Mesenchymal stem cell (in vitro differentiated cells and primary cell): ENCODE data around the gene SAFB2.

Experiments
- DNase-seq: peaks from one replicate; pipeline ENCODE4 v3.0.0-alpha.2; 2013
- H2AFZ ChIP-seq: one replicate; pipeline ENCODE4 v1.6.1; 2013; ENCODE audit warnings: low read depth, mild to moderate bottlenecking, control low read depth, inconsistent platforms, low read length, moderate library complexity
- H2AK5ac ChIP-seq: 2 replicates; pipeline ENCODE4 v1.6.1; 2013; ENCODE audit warnings: low read length, moderate library complexity, mild to moderate bottlenecking, inconsistent platforms; ENCODE audit not compliant: severe bottlenecking
- H2BK120ac ChIP-seq: one replicate; pipeline ENCODE4 v1.6.1; 2013; ENCODE audit warnings: low read depth, mild to moderate bottlenecking, inconsistent platforms, low read length, moderate library complexity
- H2BK12ac ChIP-seq, 2 experiments: one replicate each; pipeline ENCODE4 v1.6.1; 2013; ENCODE audit warnings: inconsistent platforms in 2 of 2, low read length in 2 of 2, mild to moderate bottlenecking in 2 of 2, moderate library complexity in 2 of 2, control low read depth in 1 of 2
- H2BK15ac ChIP-seq: one replicate; pipeline ENCODE4 v1.6.1; 2013; ENCODE audit warnings: mild to moderate bottlenecking, low read depth, inconsistent platforms; ENCODE audit not compliant: poor library complexity, severe bottlenecking
- H2BK5ac ChIP-seq: 2 replicates; pipeline ENCODE4 v1.6.1; 2013; ENCODE audit warnings: low read depth, mild to moderate bottlenecking, low read length, control low read depth, inconsistent platforms; ENCODE audit not compliant: poor library complexity, severe bottlenecking
- H3K14ac ChIP-seq, 2 experiments: one replicate each; pipeline ENCODE4 v1.6.1; 2013; ENCODE audit warnings: inconsistent platforms in 2 of 2, low read length in 2 of 2, control low read depth in 1 of 2, mild to moderate bottlenecking in 1 of 2, moderate library complexity in 1 of 2
- H3K18ac ChIP-seq, 2 experiments: one replicate each; pipeline ENCODE4 v1.6.1; 2013; ENCODE audit warnings: inconsistent platforms in 2 of 2, low read length in 2 of 2, control low read depth in 1 of 2, low read depth in 1 of 2, mild to moderate bottlenecking in 1 of 2
- H3K23ac ChIP-seq, 2 experiments: one replicate each; pipeline ENCODE4 v1.6.1; 2013; ENCODE audit warnings: inconsistent platforms in 2 of 2, low read length in 2 of 2, mild to moderate bottlenecking in 2 of 2, moderate library complexity in 2 of 2, control low read depth in 1 of 2
- H3K27ac ChIP-seq: 2 replicates; pipeline ENCODE4 v1.5.1; 2013; ENCODE audit warnings: mild to moderate bottlenecking, moderate library complexity, low read length, control low read depth, inconsistent platforms; ENCODE audit not compliant: poor library complexity, severe bottlenecking
- H3K27me3 ChIP-seq, 2 experiments: 2 replicates each; pipeline versions ENCODE4 v1.6.1 to v1.7.0; 2013; ENCODE audit warnings: low read length in 2 of 2, mild to moderate bottlenecking in 2 of 2, moderate library complexity in 2 of 2, control low read depth in 1 of 2, inconsistent platforms in 1 of 2; ENCODE audit not compliant: control insufficient read depth in 1 of 2, insufficient read depth in 1 of 2
- H3K36me3 ChIP-seq, 2 experiments: 2 replicates each; pipeline versions ENCODE4 v1.6.1 to v1.7.0; 2013; ENCODE audit warnings: low read length in 2 of 2, control low read depth in 1 of 2, inconsistent platforms in 1 of 2, low read depth in 1 of 2, mild to moderate bottlenecking in 1 of 2; ENCODE audit not compliant: insufficient read depth in 2 of 2, control insufficient read depth in 1 of 2
- H3K4ac ChIP-seq, 2 experiments: one replicate each; pipeline ENCODE4 v1.6.1; 2013; ENCODE audit warnings: inconsistent platforms in 2 of 2, low read length in 2 of 2, mild to moderate bottlenecking in 2 of 2, moderate library complexity in 2 of 2, control low read depth in 1 of 2, low read depth in 1 of 2
- H3K4me1 ChIP-seq: 2 replicates; pipeline ENCODE4 v1.6.1; 2013; ENCODE audit warnings: low read depth, low read length, control low read depth; ENCODE audit not compliant: control insufficient read depth, insufficient read depth
- H3K4me2 ChIP-seq: 2 replicates; pipeline ENCODE4 v1.6.1; 2013; ENCODE audit warnings: low read length, mild to moderate bottlenecking, inconsistent platforms; ENCODE audit not compliant: poor library complexity, severe bottlenecking
- H3K4me3 ChIP-seq, 2 experiments: 2 replicates each; pipeline versions ENCODE4 v1.5.1 to v1.7.0; 2013; ENCODE audit warnings: low read length in 2 of 2, mild to moderate bottlenecking in 2 of 2, control low read depth in 1 of 2, low read depth in 1 of 2; ENCODE audit not compliant: insufficient read depth in 1 of 2
- H3K79me1 ChIP-seq: replicated peaks from 2 replicates; pipeline ENCODE4 v1.6.1; 2013; ENCODE audit warnings: mild to moderate bottlenecking, control low read depth, low read length, inconsistent platforms; ENCODE audit not compliant: poor library complexity, severe bottlenecking
- H3K9ac ChIP-seq: 2 replicates; pipeline ENCODE4 v1.7.0; 2013; ENCODE audit warnings: mild to moderate bottlenecking, low read length, moderate library complexity
- H3K9me3 ChIP-seq: 2 replicates; pipeline ENCODE4 v1.7.0; 2013; ENCODE audit warnings: mild to moderate bottlenecking, low read length; ENCODE audit not compliant: control insufficient read depth
- H4K8ac ChIP-seq: one replicate; pipeline ENCODE4 v1.6.1; 2013; ENCODE audit warnings: inconsistent platforms, mild to moderate bottlenecking, low read length, moderate library complexity
- H4K91ac ChIP-seq: one replicate; pipeline ENCODE4 v1.6.1; 2013; ENCODE audit warnings: mild to moderate bottlenecking, low read length, inconsistent platforms
- WGBS: methylation state at CpG from one replicate; pipeline ENCODE4 v1.1.7; 2013; ENCODE audit warnings: mixed read lengths; 5-methylcytosine and 5-hydroxymethylcytosine counted together

The SAFB2 gene

DNA sequence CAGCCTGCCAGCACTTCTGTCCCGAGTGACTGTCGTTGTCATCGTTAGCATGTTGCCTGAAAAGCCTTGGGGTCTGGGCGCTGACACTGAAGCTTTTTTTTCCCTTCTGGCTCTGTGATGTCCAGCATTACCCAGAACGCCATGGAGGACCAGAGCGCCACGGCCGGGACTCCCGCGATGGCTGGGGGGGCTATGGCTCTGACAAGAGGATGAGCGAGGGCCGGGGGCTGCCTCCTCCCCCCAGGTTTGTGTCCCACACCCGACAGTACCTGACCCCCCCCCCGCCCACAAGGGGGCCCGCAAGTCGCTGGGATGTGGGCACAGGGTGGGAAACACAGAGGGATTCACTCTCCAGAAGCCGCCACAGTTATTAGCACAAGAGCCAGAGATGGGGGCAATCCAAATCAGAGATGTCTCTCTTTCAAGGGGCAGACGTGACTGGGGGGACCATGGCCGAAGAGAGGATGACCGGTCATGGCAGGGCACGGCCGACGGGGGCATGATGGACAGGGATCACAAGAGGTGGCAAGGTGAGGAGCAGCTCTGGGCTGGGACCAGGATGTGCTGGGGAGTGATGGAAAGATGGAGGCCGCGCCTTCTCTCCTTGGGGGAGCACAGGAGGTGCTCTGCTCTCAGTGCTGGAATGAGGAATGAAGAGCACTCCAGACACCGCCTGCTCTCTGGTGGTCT lies 44.5 kb upstream of the SAFB2 start:
- Histone ChIP-seq H3K36me3 (peaks cover 75 to 86% of the 10 kb centered on the region in 2 experiments), H3K9me3 (no peaks in the 10 kb centered on the region), H3K9ac (no peak overlapping the region), H3K14ac (no peak overlapping the region), H3K79me1 (peaks cover 33% of the 10 kb centered on the region), H3K23ac (no peak overlapping the region), H4K91ac (no peak overlapping the region), H2BK120ac (no peak overlapping the region), H2AK5ac (peak overlapping the region; percentile 53), H3K4ac (no peak overlapping the region), H2BK15ac (no peak overlapping the region), H3K18ac (no peak overlapping the region), H2BK5ac (no peak overlapping the region), H3K27ac (no peak overlapping the region), H4K8ac (no peak overlapping the region), H2AFZ (no peak overlapping the region), H2BK12ac (no peak overlapping the region), H3K27me3 (no peaks in the 10 kb centered on the region), H3K4me2 (no peak overlapping the region), H3K4me3 (no peak overlapping the region), H3K4me1 (peaks cover 15% of the 10 kb centered on the region)
- WGBS = 93% methylated on average over 25 of the region's 26 CpGs
- no peak for DNase-seq

DNA sequence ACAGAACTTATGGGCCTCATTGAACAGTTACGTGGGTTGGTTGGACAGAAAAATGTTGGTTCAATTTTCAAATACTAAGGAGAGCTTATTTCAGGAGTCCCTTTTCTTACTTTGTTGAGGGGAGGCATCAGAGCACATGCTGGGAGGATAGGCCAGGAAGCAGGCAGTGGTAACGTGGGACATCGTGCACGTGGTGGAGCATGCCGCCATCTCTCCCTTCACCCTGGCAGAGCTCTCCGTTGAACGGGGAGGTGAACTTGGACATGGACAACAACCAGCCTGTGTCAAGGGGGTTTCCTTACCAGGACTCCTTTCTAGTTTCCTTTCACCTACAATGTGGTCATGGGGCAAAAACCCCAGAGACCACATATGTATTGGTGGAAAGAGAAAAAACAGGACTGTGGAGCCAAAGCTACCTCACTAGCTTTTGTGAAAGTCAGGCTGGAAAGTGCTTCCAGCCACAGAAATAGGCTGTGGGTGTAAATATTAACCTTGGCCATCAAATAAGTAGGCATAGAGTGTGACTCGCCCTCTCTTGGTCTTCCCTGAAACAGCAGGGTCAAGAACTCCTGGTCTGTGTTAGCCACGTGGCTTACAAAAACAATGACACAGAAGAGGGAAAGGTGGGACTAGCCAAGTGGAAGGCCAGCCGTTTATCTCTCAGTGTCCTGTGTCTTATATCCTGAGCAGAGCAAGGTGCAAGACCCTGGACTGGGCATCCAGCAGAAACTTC lies 43.4 kb upstream of the SAFB2 start:
- WGBS = 84% methylated on average over 9 of the region's 10 CpGs
- Histone ChIP-seq H3K4me3 (no peak overlapping the region), H3K9me3 (no peaks in the 10 kb centered on the region)

DNA sequence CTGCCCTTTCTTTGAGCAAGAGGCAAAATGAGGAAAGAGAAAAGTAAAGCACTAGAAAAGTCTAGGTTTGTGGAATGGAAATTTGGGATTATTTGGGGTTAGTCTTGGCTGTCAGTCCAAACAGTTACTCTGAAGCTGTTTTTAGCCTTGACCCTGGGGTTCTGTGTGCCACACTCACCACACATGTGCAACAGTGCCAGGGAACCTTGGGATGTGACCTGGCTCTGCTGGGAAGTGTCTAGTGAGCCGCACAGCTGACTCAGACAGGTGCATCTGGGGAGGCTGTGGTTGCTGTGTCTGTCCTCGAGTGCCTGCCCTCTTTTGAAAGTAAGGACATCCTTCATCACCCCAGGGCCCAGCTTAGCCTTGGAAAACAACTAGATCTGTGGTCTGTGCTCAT lies 41.9 kb upstream of the SAFB2 start:
- Histone ChIP-seq H2AK5ac (no peak overlapping the region), H3K4me3 (no peak overlapping the region), H3K27me3 (no peaks in the 10 kb centered on the region), H4K8ac (no peak overlapping the region), H3K36me3 (peaks cover 79 to 94% of the 10 kb centered on the region in 2 experiments), H3K9me3 (no peaks in the 10 kb centered on the region), H3K18ac (no peak overlapping the region), H3K23ac (no peak overlapping the region), H2BK5ac (no peak overlapping the region), H2BK120ac (no peak overlapping the region), H3K27ac (no peak overlapping the region), H3K4me1 (peaks cover 15% of the 10 kb centered on the region), H2BK15ac (no peak overlapping the region), H3K79me1 (peaks cover 45% of the 10 kb centered on the region), H3K14ac (no peak overlapping the region), H3K9ac (no peak overlapping the region), H3K4me2 (no peak overlapping the region), H2AFZ (no peak overlapping the region), H4K91ac (no peak overlapping the region), H2BK12ac (no peak overlapping the region), H3K4ac (no peak overlapping the region)
- DNase-seq = no peak
- WGBS = 96% methylated on average over 2 of the region's 2 CpGs

More for the DNA sequence above, 43.4 kb upstream of the SAFB2 start:
- H3K23ac ChIP-seq = no peak overlapping the region
- no peak overlapping the region for H2AK5ac ChIP-seq
- H3K27ac ChIP-seq = peak overlapping the region; percentile 1
- no peak overlapping the region for H4K91ac ChIP-seq
- H3K79me1 ChIP-seq = peaks cover 38% of the 10 kb centered on the region
- no peak overlapping the region for H3K4ac ChIP-seq
- H2BK5ac ChIP-seq = no peak overlapping the region
- H2AFZ ChIP-seq = no peak overlapping the region
- H3K14ac ChIP-seq = no peak overlapping the region
- H3K4me2 ChIP-seq = no peak overlapping the region
- H3K18ac ChIP-seq = no peak overlapping the region
- no peak overlapping the region for H2BK15ac ChIP-seq
- peak overlapping the region; percentile 30 for H3K9ac ChIP-seq
- H3K27me3 ChIP-seq = no peaks in the 10 kb centered on the region
- no peak overlapping the region for H2BK12ac ChIP-seq
- peaks cover 79 to 85% of the 10 kb centered on the region in 2 experiments for H3K36me3 ChIP-seq
- H2BK120ac ChIP-seq = no peak overlapping the region
- DNase-seq = peak; percentile 52
- H4K8ac ChIP-seq = no peak overlapping the region
- H3K4me1 ChIP-seq = peaks cover 15% of the 10 kb centered on the region

DNA sequence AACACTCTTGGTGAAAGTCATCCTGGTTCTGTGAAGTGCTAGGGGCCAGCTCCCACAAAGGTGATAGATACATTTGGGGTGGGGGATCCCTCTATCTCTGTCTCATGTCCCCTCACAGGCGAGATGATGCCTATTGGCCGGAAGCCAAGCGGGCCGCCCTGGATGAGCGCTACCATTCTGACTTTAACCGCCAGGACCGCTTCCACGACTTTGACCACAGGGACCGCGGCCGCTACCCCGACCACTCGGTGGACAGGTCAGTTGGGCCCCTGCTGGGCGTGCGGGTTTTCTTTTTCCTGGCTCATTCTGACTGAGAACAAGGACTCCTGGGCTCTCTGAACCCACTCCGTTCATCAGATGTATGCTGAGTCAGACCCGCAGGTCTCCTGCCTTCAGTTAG lies 41.3 kb upstream of the SAFB2 start:
- Histone ChIP-seq H2AK5ac (no peak overlapping the region), H2BK120ac (no peak overlapping the region), H3K27ac (no peak overlapping the region), H3K9ac (no peak overlapping the region), H3K9me3 (no peaks in the 10 kb centered on the region), H2BK5ac (no peak overlapping the region), H3K27me3 (no peaks in the 10 kb centered on the region), H2BK15ac (no peak overlapping the region), H3K4me2 (no peak overlapping the region), H3K79me1 (peaks cover 42% of the 10 kb centered on the region), H3K18ac (no peak overlapping the region), H3K4ac (no peak overlapping the region), H3K4me3 (no peak overlapping the region), H3K36me3 (peaks cover 79 to 91% of the 10 kb centered on the region in 2 experiments), H3K23ac (no peak overlapping the region), H2BK12ac (no peak overlapping the region), H4K91ac (no peak overlapping the region), H3K4me1 (peaks cover 15% of the 10 kb centered on the region), H2AFZ (no peak overlapping the region), H3K14ac (no peak overlapping the region), H4K8ac (peak overlapping the region; percentile 14)
- WGBS = 97% methylated on average over 17 of the region's 17 CpGs
- no peak for DNase-seq
